ENCODE data around the gene ZSCAN21.
A peak's percentile ranks its signal among the peaks of the same experiment; 100 is the strongest.
"Not testable (repeated sequence)": the region's sequence is repeated elsewhere in the genome, so short reads cannot be mapped to it uniquely, and the experiment has no call there.

ZSCAN21 gene

DNA sequence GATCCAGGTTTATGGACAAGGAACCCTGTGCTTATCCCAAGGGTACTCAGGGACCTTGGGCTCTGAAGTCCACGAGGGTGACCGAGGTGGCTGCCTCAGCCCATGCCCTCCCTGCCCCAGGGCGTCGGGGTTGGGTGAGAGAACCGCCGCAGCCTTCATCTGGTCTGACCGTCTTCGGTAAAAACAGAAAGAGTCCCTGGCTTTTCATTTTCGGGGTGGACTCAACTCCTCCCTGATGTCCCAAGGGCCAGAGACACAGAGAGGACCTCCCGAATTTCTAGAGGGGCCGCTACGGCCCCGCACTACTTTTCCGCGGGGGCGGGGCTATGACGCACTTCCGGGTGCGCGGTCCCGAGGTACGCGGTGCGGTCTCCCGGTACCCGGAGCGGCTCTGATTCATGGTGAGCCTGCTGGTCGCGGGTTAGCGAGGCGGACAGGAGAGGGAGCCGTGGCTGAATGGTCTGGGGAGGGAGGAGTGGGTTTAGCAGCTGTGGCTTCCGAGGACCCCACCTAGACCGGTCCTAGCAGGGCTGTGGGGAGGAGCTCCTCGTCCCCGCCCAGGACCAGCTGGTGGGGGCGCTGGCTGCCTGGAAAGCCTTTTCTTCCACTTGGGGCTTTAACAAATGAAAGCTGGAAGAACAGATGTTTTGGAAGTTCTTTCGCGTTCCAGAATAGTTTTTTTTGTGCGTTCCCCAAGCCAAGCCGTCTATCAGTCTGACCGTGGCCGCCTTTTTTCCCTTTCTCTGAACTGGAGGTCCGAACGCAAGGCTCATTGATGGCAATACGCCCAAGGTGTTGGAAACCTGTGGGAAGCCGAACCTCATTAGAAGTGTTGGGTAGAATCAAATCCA, at the start of gene ZSCAN21:
ZSCAN21 (plus strand) TSS at position 334 of the 851 bp plus-strand sequence. CDS start 7,233 bp downstream, outside the sequence.
- peak; percentile 91 for DNase-seq (ENCODE audit: low read depth)
- TF ChIP-seq CTCF (IDR thresholded peaks at IDR 0.05; ENCODE audit: low read depth, low read length) (peak; percentile 23), MAX (IDR thresholded peaks at IDR 0.05; ENCODE audit: low read depth, low read length) (peak; percentile 72), POLR2A (IDR thresholded peaks at IDR 0.05; ENCODE audit: extremely low read depth, insufficient read length) (peak; percentile 92), MYC (IDR thresholded peaks at IDR 0.05; ENCODE audit: low read depth, low read length) (no peak; the same call in none of the 2 replicates)
- H3K4me3 ChIP-seq (ENCODE audit: low read depth, low read length), result peak within 1 kb of the TSS; percentile 68

DNA sequence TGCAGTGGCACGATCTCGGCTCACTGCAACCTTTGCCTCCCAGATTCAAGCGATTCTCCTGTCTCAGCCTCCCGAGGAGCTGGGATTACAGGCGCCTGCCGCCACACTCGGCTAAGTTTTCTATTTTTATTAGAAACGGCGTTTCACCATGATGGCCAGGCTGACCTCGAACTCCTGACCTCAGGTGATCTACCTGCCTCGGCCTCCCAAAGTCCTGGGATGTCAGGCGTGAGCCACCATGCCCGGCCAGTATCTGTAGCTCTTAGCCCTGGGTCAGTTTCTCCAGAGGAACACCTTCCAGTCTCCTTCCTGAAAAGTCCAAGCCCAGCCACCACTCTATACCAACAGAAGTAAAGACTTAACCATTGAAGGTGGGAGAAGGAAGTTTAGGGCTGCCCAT, 49.3 kb upstream of the ZSCAN21 start:
- TF ChIP-seq MYC (IDR thresholded peaks at IDR 0.05; ENCODE audit: low read depth, low read length) (no peak), POLR2A (IDR thresholded peaks at IDR 0.05; ENCODE audit: extremely low read depth, insufficient read length) (no peak), CTCF (IDR thresholded peaks at IDR 0.05; ENCODE audit: low read depth, low read length) (no peak), MAX (IDR thresholded peaks at IDR 0.05; ENCODE audit: low read depth, low read length) (no peak)
- H3K4me3 ChIP-seq (ENCODE audit: low read depth, low read length), result no peak overlapping the region
- no peak for DNase-seq (ENCODE audit: low read depth)

GRCh38 chr7:100003711-100004661, 45.6 kb upstream of the ZSCAN21 start:
- no peak for TF ChIP-seq CTCF (IDR thresholded peaks at IDR 0.05; ENCODE audit: low read depth, low read length)
- TF ChIP-seq MYC (IDR thresholded peaks at IDR 0.05; ENCODE audit: low read depth, low read length), result no peak
- no peak for TF ChIP-seq MAX (IDR thresholded peaks at IDR 0.05; ENCODE audit: low read depth, low read length)
- no peak for TF ChIP-seq POLR2A (IDR thresholded peaks at IDR 0.05; ENCODE audit: extremely low read depth, insufficient read length)
- no peak overlapping the region for H3K4me3 ChIP-seq (ENCODE audit: low read depth, low read length)
- no peak for DNase-seq (ENCODE audit: low read depth)

GRCh38 chr7:100007887-100008286, 41.7 kb upstream of the ZSCAN21 start:
- TF ChIP-seq POLR2A (IDR thresholded peaks at IDR 0.05; ENCODE audit: extremely low read depth, insufficient read length) (no peak), MAX (IDR thresholded peaks at IDR 0.05; ENCODE audit: low read depth, low read length) (no peak), MYC (IDR thresholded peaks at IDR 0.05; ENCODE audit: low read depth, low read length) (no peak), CTCF (IDR thresholded peaks at IDR 0.05; ENCODE audit: low read depth, low read length) (no peak)
- no peak for DNase-seq (ENCODE audit: low read depth)
- H3K4me3 ChIP-seq (ENCODE audit: low read depth, low read length), result no peak overlapping the region

- DNase-seq (ENCODE audit: low read depth), result no peak
- no peak overlapping the region for H3K4me3 ChIP-seq (ENCODE audit: low read depth, low read length)
- TF ChIP-seq MAX (IDR thresholded peaks at IDR 0.05; ENCODE audit: low read depth, low read length) (no peak), CTCF (IDR thresholded peaks at IDR 0.05; ENCODE audit: low read depth, low read length) (no peak), POLR2A (IDR thresholded peaks at IDR 0.05; ENCODE audit: extremely low read depth, insufficient read length) (no peak), MYC (IDR thresholded peaks at IDR 0.05; ENCODE audit: low read depth, low read length) (no peak)
Observed at GRCh38 chr7:100008525-100008924, 41.0 kb upstream of the ZSCAN21 start.

GRCh38 chr7:100009952-100010351, 39.6 kb upstream of the ZSCAN21 start:
- not testable (repeated sequence) for DNase-seq (ENCODE audit: low read depth)

More at GRCh38 chr7:100009952-100010351, 39.6 kb upstream of the ZSCAN21 start:
- not testable (repeated sequence) for H3K4me3 ChIP-seq (ENCODE audit: low read depth, low read length)

Measured in NB4 (cell line).